Skin epidermis (tissue), 12 donors: Measurements from ENCODE around the gene SLC18A2.
"Not testable (repeated sequence)": the region's sequence is repeated elsewhere in the genome, so short reads cannot be mapped to it uniquely, and the experiment has no call there.

Experiments used
- H3K27ac ChIP-seq, 21 experiments: fragments of 200-600 bp; sonication (generic) in 11 of 21; one replicate each; pipeline ENCODE4 v1.5.0; 2020; ENCODE audit warnings: mild to moderate bottlenecking in 3 of 21, inconsistent platforms in 2 of 21, moderate library complexity in 2 of 21
- H3K4me3 ChIP-seq, 7 experiments: fragments of 200-600 bp; sonication (generic) in 2 of 7; one replicate each; pipeline ENCODE4 v1.5.0; 2020; ENCODE audit warnings: inconsistent platforms in 2 of 7, mild to moderate bottlenecking in 2 of 7, moderate library complexity in 1 of 7

Gene SLC18A2

GRCh38 chr10:117230107-117230506, 10.8 kb upstream of the SLC18A2 start:
- H3K4me3 ChIP-seq, H3K27ac ChIP-seq: not testable (repeated sequence)

DNA sequence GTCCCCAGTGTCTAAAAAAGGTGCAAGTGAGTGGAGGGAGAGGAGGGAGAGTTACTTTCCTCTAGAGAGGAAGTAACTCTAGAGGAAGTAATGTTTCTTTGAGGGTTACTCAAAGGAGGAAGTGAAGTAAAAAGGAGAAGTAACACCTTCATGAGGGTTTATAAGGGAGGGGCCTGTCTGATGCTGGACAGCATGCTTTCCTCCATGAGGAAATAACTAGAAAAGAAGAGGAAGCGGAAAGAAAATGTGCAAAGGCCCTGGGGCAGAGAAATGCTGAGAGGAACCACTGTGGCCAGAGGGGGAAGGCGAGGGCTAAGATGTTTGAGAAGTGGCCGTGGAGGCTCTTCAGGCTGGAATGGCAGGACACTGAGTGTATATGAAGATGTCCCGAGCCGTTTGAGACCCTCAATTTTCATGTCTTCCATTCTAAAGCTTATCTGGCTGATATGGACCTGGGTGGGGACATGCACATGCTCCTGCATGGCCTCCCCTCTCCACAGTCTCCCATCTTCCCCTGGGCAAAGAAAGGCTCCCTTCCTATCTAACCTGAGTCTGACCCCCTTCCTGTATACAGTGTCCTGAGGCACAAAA, 3.4 kb upstream of the SLC18A2 start:
- Histone ChIP-seq H3K4me3 (no peak overlapping the region), H3K27ac (no peak overlapping the region)

DNA sequence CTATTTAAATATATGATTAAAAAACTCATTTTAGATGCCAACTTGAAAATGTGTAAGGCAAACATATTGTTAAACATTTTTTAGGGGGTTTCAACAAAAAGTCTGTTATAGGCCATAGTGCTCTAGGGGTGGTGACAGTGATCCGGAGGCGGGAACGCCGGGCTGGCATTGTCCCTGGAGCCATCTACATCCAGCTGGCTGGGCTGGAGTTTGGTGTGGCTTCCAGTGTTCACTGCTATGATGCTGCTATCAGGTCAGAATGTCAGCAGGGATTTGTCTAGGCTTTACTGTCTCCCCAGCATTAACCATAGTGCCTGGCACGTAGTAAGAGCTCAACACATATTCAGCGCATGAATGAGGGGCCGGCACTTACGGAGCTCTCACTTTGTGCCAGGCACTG, 1.9 kb upstream of the SLC18A2 start:
- H3K4me3 ChIP-seq = no peak overlapping the region
- H3K27ac ChIP-seq = no peak overlapping the region

DNA sequence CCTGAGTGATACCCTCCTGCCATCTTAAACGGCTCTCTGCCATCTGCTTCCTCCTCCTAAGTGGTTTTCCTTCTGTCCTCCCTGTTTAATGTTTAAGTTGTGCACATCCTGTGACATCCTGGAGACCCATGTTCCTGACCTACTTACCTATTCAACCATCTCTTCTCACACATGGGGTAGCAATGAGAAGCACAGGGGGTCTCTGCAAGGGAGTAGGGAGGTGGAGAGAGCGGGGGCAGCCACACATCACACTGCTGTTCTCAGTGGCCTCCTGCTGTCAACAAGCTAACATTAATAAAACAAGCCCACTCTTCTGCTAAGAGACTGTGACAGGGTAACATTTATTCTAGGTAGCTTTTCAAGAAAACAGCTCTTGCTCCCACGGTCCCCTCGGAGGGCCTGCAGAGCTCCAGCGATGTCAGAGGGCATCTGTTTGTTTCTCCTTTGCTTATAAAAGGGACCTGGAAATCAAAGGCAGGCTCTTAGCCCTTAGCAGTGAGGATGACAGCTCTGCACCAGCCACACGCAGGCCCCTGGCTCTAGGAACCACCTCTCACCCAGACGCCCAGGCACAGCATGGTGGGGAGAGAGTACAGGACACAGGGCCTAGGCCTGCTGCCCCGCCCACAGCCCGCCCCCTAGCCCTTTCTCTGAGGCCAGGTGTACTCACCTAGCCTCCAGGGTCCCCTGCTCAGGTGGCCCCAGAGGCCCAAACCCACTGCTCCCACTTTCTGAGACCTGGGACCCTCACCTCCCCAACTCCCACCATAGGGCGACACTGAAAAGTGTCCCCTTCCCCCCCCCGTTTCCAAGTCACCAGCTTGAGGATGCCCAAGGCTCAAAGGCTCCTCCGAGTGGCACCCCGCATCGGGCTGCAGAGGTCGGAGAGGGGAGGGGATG, 943 bp upstream of the SLC18A2 start:
- H3K27ac ChIP-seq = no peak overlapping the region

DNA sequence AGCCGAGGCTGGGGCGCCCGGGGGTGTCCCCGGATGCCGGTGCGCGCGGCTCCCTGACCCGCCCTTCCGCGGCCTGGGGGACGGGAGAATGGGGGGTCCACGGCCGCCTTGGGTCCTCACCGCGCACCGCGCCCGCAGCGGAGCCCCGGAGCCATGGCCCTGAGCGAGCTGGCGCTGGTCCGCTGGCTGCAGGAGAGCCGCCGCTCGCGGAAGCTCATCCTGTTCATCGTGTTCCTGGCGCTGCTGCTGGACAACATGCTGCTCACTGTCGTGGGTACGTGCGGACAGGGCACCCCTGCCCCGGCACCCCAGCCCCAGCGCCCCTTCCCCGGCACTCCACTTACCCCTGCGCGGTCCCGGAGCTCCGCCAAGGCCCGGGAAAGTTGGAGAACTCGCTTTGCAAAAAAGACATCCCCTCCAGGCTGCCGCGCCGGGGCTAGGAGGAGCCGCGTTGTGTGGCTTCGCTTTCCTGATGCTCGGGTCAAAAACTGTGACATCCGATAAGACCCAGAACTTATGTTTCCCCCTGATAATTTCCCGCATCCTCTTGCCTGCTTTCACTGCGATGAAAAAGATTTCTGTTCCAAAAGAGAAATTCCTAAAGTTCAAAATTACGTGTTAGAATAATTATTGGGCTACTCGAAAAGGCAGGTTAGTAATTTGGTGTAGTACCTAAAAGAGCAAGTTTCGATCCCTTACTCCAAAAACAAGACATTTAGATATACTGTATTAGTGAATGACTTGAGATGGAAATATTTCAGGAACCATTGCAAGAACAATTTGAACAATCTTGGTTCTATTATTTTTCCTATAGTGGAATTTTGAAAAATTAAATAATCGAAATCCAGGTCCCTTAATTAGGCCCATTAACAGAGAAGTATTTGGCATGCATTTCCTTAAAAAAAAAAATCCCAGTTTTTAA, 888 bp downstream of the SLC18A2 start:
- H3K4me3 ChIP-seq = peak overlapping the region; percentile 9 to 31 (median 16)
- peak overlapping the region in 1 of 21 experiments; percentile 11 for H3K27ac ChIP-seq

More for the DNA sequence above, 943 bp upstream of the SLC18A2 start:
- H3K4me3 ChIP-seq = no peak overlapping the region

- H3K4me3 ChIP-seq = no peak overlapping the region
- H3K27ac ChIP-seq = no peak overlapping the region
Observed at GRCh38 chr10:117242463-117242832, 1.5 kb downstream of the SLC18A2 start.

DNA sequence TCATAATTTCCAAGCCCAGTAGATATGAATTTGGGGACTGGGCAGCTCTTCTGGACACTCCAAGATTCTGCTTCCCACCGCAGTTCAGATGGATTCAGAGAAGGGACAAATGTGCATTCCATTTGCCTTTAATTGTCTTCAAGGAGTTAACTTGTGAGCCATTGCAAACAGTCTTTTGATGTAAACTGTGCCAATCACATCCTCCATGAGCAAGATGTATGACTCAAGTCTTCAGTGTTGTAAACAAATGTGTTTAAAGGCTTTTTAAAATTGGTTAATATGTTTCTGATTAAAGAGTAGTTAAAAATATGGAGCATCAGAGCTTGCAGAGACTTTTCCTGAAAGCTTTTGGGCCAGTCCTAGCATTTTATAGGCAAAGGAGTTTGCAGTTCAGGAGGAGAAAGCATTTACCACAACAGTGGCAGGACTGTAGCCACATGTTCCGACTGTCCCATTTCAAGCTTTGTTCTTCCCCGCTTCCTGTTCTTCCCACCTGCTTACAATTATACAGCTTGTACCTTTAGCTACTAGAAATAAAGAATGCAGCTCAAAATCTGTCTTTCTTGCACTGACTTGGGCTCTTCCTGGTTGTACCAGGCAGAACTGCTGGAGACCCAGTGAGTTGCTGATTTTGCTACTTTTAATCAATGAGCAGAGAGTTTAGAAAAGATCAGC, 6.2 kb downstream of the SLC18A2 start:
- H3K4me3 ChIP-seq = no peak overlapping the region
- no peak overlapping the region for H3K27ac ChIP-seq

- Histone ChIP-seq H3K27ac (peak overlapping the region in 3 of 21 experiments; percentile 1 to 58 (median 10)), H3K4me3 (no peak overlapping the region)
Observed at GRCh38 chr10:117248750-117249465, 8.0 kb downstream of the SLC18A2 start.

DNA sequence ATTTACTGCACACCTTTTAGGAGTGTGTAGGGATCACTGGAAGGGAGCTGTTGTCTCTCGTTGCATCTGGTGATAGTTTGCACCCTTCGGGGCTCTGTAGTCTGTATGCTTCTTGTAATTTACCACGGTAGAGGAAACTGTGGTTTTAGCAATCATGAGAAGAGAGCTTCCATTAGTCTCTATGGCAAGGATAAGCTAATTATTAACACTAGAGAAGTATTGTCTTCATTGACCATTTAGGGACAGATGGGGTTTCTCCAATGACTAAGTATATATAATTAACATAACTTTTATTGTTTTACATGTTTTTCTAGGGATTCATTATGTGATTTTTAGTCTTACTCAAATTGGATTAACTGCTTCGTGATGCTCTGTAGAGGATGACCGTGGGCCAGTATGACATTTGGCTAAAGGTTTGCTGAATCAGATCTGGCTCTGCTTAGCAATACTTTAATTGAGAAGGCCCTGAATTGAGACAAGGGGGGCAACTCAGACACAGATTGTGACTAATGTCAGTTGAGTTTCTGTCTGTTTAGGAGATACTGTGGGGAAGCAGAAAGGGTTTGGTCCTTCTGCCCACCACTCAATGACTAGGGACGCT, 8.7 kb downstream of the SLC18A2 start:
- peak overlapping the region in 1 of 21 experiments; percentile 58 for H3K27ac ChIP-seq
- H3K4me3 ChIP-seq = no peak overlapping the region

DNA sequence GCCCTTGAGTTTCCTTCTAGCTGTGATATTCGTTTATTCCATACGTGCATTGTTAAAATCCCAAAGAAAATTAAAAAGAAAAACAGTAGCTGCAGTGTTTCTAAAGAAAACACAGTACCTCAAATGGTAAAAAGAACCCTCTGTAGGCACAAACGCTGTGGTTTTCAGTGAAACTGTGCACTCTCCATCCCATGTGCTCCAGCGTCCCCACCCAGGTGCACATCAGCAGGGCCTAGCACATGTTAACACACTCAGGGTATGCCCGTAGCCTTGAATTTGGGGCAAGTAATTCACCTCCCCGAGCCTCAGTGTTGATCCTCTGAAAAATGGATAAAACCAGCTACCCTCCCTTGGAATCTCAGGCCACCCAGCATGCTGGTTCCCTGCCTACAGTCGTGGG, 9.5 kb downstream of the SLC18A2 start:
- H3K4me3 ChIP-seq = no peak overlapping the region
- H3K27ac ChIP-seq = no peak overlapping the region

DNA sequence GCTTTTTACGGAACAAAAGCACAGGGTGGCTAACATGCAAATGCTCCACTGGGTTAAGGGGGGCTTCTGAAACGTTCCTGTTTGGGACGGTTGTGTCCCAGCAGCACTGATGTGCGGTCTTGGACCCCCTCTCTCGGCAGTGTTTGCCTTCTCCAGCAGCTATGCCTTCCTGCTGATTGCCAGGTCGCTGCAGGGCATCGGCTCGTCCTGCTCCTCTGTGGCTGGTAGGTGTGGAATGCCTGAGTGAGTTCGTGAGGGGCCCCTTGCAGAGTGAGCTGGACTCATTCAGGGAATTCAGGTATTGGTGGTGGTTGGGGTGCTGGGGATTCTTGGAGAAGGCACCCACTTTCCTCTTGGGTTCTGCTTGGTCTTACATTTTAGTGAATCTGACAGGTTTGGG, 13.0 kb downstream of the SLC18A2 start:
- no peak overlapping the region for H3K27ac ChIP-seq
- H3K4me3 ChIP-seq = no peak overlapping the region

DNA sequence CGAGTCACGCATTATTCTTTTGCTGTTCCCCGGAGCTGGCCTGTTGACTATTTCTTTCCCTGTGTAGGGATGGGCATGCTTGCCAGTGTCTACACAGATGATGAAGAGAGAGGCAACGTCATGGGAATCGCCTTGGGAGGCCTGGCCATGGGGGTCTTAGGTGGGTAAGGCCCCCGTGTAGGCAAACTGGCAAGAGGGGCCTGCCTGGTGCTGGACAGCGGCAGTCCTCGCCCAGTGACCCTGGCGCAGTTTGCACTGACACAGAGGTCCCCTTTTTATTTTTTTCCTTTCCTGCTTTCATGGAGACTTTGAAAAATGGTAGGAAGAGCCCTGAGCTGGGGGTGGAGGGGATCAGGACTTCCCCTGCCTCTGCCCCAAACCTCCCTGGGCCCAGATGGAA, 13.4 kb downstream of the SLC18A2 start:
- Histone ChIP-seq H3K27ac (no peak overlapping the region), H3K4me3 (no peak overlapping the region)

DNA sequence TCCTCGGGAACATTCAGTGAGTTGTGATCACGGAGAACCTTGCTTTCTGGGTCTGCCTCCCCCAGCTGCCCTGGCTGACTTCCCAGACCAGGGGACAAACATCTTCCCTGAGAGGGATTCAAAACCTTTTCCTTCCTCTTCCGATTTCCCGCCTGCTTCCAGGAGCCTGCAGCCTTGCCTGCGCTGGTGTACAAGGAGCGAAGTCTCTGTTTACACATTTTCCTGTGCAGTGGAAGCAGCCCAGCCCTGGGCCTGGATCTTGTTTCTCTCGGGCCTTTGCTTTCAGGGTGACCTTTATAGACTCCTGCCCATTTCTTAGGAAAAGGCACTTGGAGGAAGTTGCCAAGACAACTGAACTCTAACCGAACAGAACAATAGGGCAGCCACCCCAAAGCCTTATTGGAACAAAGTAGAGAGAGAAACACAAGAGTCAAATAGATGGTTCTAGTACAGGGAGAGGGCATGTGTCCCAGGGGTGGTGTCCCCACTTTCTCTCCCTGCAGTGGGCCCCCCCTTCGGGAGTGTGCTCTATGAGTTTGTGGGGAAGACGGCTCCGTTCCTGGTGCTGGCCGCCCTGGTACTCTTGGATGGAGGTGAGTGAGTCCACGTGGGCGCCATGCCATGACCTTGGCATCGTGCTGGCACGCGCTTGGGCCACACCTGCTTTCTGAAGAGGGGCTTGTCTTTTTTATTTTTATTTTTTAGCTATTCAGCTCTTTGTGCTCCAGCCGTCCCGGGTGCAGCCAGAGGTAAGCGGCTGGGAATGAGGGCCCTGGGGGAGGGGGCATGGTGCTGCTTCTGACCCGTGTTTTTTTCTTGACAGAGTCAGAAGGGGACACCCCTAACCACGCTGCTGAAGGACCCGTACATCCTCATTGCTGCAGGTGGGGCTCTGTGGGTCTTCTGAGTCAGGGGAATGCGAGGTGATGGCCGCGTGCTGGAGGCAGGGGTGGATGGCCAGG, 14.1 kb downstream of the SLC18A2 start:
- Histone ChIP-seq H3K4me3 (no peak overlapping the region), H3K27ac (no peak overlapping the region)

DNA sequence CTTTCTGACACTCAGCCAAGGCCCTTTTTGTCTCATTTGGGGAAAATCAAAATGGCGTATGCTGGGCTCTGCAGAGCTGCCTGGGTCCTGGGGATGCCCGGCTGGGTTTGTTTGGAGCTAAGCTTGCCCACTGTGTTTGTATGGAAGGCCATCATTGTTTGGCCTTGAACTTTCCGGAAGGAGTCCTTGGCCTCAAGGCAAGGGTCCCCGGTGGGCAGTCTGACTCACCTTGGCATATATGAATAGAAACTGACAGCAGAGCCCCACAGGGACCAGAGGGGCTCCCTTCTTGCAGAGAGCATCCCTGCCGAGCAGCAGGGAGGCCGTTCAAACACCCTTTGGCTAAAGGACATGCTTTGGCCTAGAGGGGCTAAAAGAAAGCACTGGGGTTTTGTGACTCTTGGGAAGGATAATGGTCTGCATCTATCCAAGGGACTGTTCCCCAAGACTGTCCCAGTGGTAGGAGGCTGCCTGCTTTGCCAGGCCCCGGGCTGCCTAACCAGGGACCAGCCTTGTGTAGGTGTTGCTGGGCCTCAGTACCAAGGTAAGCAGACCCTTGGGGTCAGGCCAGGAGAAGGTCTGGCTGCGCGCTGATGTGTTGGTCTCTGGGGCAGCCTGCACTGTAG, 15.0 kb downstream of the SLC18A2 start:
- no peak overlapping the region for H3K4me3 ChIP-seq

GRCh38 chr10:117256910-117257309, 16.0 kb downstream of the SLC18A2 start:
- H3K4me3 ChIP-seq = no peak overlapping the region
- H3K27ac ChIP-seq = no peak overlapping the region

More for the DNA sequence above, 15.0 kb downstream of the SLC18A2 start:
- no peak overlapping the region for H3K27ac ChIP-seq

DNA sequence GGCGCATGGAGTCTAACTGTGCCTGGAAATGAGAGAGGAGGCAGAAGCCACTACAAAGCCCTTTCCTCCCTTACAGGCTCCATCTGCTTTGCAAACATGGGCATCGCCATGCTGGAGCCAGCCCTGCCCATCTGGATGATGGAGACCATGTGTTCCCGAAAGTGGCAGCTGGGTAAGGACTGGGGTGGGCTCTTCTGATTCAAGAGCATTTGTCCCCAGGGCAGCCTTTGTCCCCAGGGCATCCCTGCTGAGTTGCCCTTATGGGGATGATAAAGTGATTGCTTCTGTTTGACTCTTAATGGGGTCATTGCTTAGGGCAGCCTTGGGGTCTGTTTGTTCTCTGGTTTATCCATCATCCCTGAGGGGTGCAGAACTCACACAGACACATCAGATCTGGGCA, 16.8 kb downstream of the SLC18A2 start:
- Histone ChIP-seq H3K4me3 (no peak overlapping the region), H3K27ac (no peak overlapping the region)

GRCh38 chr10:117259279-117259678, 18.4 kb downstream of the SLC18A2 start:
- no peak overlapping the region for H3K27ac ChIP-seq
- H3K4me3 ChIP-seq = no peak overlapping the region
